ENCODE data around the gene CDADC1.
"Not testable (repeated sequence)": the region's sequence is repeated elsewhere in the genome, so short reads cannot be mapped to it uniquely, and the experiment has no call there.

CDADC1 gene

DNA sequence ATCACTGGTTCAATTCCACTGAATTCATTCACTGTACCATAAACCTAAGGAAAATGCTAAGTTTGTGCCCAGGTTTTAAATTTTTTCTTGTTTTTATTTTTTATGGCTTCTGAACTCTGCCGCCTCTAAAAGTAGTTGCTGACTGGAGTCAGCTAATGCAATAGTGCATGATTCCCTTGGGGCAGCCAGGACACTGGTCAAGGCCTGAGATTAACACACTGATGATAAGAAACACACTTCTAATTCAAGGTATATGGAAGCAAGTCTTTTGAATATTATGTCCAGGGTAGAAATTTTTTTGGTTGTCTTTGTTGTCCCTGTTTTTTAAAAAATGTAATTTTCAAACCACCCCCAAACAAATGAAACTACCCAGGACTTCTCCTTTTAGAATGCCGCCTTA, 72.2 kb downstream of the CDADC1 start:
- DNase-seq = no peak

DNA sequence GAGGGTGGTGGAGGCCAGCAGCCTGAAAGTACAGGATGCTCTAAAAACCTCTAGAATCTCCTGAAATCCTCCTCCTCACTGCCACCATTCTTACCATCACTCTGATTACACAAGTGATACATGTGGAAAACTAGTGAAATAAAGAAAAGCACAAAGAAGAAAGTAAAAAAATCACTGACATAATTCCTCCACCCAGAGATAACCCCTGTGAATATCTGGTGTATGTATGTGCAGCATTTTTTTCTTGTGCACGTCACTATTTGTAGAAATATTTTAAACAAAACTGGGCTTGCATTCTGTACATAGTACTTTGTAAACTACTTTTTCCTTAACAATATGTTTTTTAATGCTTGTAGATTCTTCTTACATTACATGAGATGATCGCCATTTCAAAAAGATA, 73.2 kb downstream of the CDADC1 start:
- DNase-seq = no peak

DNA sequence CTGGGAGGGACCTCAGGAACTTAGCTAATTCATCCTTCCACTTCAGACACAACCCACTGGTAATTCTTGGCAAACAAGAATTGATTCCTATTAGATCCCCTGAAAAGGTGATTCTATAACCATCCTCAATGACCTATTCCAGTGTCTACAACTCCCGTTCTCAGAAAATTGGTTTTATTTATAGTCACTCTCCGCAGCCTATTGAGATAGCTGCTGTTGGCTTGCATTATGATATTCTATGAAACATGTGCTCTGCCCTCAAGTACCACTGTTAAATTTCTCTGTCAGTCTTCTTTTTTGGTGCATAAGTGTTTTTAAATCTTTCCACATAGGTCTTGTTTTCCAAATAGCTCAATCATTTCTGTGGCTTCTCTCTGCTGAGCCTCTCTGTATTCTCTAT, 75.0 kb downstream of the CDADC1 start:
- DNase-seq = no peak

DNA sequence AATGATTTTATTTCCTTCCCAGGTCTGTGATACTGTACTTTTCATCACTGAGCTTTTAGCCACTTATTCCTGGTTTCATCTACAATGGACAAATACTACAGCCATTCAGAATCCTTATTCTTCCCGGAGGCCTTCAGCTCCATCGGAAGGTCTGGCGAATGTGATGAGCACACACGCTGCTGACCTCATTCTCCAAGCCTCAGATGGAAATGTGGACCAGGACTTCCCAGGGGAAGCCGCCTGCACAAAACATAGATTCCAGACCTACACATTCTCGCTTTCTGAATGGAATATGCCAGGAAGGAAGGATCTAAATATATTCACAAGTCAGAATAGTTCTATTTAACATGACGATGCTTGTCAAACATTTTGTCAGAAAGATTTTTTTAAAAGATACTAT, 75.6 kb downstream of the CDADC1 start:
- no peak for DNase-seq

DNA sequence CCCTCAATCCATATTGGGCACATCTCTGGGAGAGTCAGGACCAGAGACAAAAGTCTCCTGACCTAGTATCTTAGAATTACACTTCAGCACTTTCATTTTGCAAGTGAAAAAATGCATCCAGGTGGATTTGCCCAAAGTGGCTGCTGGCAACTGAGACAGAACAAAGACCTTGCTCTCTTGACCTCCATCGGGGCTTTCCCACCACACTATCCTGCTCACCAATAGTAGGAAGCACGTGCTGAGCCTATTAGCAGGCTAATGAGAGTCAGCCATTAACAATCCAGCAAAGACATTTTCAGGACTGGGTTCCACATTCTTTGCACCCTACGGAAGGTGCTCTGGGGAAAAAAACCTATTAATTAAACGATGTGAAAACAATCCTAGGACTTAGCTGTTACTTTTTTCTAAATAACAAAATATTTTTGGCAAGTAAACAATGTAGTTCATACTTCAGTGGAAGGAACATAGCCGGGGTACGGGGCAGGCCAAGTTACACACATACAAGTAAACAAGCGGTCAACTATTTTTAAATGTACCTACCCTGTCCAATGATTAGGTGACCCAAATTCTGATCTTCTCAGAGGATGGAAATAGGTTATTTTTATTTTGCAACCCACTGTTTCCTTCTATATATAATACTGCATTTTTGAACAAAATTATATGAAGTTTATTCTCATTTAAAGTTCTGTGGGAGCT, 78.6 kb downstream of the CDADC1 start:
- DNase-seq = no peak

DNA sequence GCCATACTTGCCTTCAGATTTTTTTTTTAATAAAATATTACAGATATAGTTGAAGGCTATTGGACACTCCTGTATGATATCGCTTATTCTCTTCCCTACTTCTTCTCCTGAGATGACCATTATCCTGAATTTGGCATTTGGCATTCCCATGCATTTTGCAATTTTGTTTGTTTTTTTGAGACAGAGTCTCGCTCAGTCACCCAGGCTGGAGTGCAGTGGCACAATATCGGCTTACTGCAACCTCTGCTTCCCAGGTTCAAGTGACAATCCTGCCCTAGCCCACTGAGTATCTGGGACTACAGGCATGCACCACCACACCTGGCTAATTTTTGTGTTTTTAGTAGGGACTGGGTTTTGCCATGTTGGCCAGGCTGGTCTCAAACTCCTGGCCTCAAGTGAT, 79.4 kb downstream of the CDADC1 start:
- DNase-seq = not testable (repeated sequence)

DNA sequence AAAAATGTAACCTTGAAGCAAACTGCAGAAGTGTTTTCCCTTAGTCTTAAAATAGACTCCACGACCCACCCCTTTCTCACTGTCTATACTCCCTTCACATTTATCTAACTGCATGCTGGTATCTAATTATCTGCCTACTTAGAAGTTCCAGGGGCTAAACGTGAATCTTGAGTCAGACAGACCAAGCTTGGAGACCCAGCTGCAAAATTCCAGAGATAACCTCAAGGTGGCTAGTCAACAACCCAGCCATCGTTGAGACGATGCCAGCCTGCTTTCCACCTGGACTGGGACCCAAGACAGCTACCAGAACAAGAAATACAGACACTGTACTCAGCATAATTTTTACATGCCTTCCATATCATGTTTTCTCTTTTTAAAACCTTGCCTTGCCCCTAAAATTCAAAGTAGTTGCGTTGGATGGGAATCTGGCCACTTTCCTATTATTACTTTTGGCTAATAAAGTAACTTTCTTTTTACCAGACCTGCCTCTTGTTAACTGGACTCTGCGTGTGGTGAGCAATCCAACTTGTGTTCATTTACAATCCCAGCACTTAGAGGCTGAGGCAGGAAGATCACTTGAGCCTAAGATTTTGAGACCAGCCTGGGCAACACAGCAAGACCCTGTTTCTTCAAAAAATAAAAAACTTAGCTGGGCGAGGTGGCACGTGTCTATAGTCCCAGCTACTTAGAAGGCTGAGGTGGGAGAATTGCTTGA, 82.3 kb downstream of the CDADC1 start:
- no peak for DNase-seq

DNA sequence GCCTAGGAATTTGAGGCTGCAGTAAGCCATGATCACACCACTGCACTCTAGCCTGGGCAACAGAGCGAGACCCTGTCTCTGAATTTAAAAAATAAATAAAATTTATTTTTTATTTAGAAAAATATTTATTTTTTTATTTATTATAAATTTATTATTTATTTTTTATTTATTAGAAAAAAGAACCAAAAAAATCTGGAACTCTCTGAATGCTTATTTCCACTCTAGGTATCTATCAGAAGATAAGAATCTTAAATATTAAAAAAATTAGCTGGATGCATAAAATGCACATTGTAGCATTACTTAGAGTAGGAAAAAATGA, 82.8 kb downstream of the CDADC1 start:
- no peak for DNase-seq

DNA sequence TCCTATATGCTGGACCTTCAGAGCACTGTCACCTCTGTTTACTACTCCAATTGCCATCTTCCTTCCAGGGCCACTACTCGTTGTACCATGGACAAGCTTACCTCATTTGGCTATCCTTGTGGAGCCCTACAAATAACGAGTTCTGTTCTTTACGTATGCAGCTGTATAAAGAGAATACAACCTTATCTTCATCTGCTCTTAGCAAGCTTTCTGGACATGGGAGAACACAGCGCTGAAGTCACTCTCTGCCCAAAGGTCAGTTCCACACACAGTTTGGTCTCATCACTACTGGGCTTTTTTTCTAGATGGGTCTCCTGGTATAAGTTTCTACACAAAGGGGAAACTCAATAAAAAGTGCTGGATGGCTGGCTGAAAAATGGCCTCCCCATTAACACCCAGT, 88.9 kb downstream of the CDADC1 start:
- no peak for DNase-seq

DNA sequence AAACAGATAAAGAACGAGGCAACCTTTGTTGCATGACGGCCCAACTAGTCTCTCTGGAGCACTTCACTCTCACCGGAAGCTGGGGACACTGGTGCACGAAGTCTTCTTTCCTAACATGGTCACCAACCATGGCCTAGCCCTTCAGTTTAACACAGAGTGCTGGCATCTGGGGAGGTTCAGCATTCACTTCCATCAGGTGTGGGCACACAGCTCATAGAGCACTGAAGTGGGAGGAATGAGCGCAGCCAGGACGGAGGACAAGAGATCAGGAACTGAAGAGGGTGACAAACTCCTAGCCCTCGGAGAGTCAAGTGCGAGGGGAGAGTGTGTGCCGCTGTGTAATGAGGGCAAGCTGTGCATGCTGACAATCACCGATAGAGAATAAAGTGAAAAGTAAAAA, 92.4 kb downstream of the CDADC1 start:
- DNase-seq = no peak

DNA sequence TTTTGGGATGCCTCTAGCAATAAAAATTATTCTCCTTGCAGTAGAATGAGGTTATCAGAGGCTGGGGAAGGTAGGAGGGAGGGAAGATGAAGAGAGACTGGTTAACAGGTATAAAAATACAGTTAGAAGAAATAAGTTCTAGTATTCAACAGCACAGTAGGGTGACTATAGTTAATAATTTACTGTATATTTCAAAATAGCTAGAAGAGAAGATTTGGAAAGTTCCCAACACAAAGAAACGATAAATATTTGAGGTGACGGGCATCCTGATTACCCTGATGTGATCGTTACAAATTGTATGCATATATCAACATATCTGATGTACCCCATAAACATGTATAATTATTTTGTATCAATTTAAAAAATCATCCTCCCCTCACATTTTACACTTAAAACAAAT, 93.8 kb downstream of the CDADC1 start:
- no peak for DNase-seq

DNA sequence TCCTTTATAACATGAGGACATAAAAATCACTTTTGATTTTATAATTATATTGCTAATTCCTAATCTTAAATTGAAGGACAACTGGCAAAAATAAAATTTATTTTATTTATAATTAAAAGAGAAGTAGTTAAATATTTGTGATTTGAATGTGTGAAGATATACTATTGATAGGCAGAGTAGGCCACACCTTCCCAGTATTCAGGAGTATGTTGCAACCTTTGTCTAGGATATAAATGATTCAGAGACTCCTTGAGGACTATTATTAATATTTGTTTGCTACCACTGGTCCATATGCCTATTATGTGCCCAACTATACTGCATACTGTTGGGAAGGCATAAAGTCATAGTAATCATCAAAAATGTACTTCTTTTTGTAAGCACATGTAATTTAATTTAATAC, 94.2 kb downstream of the CDADC1 start:
- DNase-seq = no peak

DNA sequence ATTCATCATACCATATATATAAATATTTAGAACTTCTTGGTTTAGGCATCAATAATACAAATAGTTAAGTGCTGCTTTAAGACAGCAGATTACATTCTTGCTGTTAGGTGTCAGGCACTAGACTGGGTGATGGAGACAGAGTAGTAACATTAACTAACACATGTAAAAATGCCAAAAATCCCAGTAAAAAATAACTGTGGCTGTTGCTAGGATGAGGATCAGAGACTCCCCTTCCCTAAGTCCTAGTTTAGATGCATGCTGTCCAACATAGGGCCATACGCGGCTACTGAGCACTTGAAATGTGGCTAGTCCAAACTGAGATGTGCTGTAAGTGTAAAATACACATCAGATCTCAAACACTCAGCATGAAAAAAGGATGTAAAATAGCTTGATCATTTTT, 94.7 kb downstream of the CDADC1 start:
- no peak for DNase-seq

Data from stimulated activated CD4-positive, alpha-beta T cell treated with anti-CD3 and anti-CD28 coated beads, Interleukin-2, amount 100 ng/mL, for 48 hours (primary cell).